Measurements from ENCODE around the gene CDV3.

- no peak for TF ChIP-seq CTCF (IDR thresholded peaks at IDR 0.05; ENCODE audit: insufficient read depth, low read length)
- TF ChIP-seq POLR2AphosphoS5 (IDR thresholded peaks at IDR 0.05; ENCODE audit: low read depth), result no peak
Measured at GRCh38 chr3:133629146-133629545, 55.7 kb downstream of the CDV3 start.
